IMR-90 (cell line): Measurements from ENCODE around the gene SLC50A1. TPM values are rescaled to one million over a fixed set of nuclear protein-coding genes. Genes with fewer than 3 reads are reported as not detected.

Experiments
- ATAC-seq: fragments of 200-7000 bp; cut with Tn5 transposase; 2 replicates; pipeline ENCODE4 v1.9.1; 2020; ENCODE audit warnings: low read depth, mild to moderate bottlenecking, moderate library complexity
- BruUV-seq: library from RNA; stranded (reverse); fragments of 400-500 nt; replicated peaks from 2 replicates; lab custom pipeline; 2021; lab: Mats Ljungman, UMichigan
- CTCF ChIA-PET: fragments of 300-600 bp; formaldehyde crosslinking; extraction: SDS; loops from one replicate; lab custom pipeline; 2021; ENCODE audit warnings: antibody characterized with exemption; lab: Yijun Ruan, JAX
- POLR2A ChIA-PET: fragments of 300-600 bp; sonication (Branson Sonifier 250); formaldehyde crosslinking; loops from one replicate; lab custom pipeline; 2022; ENCODE audit warnings: antibody characterized with exemption; ENCODE audit not compliant: unreplicated experiment; lab: Charles Lee
- DNase-seq: peaks from one replicate; pipeline ENCODE4 v3.0.0; 2013
- H2AFZ ChIP-seq: replicated peaks from 2 replicates; pipeline ENCODE3; 2013; ENCODE audit warnings: low read length, mild to moderate bottlenecking; ENCODE audit not compliant: poor library complexity
- H2AK5ac ChIP-seq: 2 replicates; pipeline ENCODE4 v1.6.1; 2013; ENCODE audit warnings: low read depth, low read length, inconsistent platforms
- H2AK9ac ChIP-seq: replicated peaks from 2 replicates; pipeline ENCODE3; 2013; ENCODE audit warnings: mild to moderate bottlenecking, low read depth, low read length, moderate library complexity; ENCODE audit not compliant: poor library complexity
- H2BK120ac ChIP-seq: 2 replicates; pipeline ENCODE4 v1.6.1; 2013; ENCODE audit warnings: low read depth, low read length, inconsistent platforms
- H2BK15ac ChIP-seq: 3 replicates; pipeline ENCODE4 v1.6.1; 2013; ENCODE audit warnings: low read depth, low read length, inconsistent platforms
- H2BK20ac ChIP-seq: 2 replicates; pipeline ENCODE4 v1.6.1; 2013; ENCODE audit warnings: low read depth, mild to moderate bottlenecking, inconsistent platforms, low read length, moderate library complexity
- H2BK5ac ChIP-seq: 2 replicates; pipeline ENCODE4 v1.6.1; 2013; ENCODE audit warnings: mild to moderate bottlenecking, low read depth, low read length, inconsistent platforms; ENCODE audit not compliant: poor library complexity, severe bottlenecking
- H3K14ac ChIP-seq: replicated peaks from 2 replicates; pipeline ENCODE4 v1.6.1; 2013; ENCODE audit warnings: low read depth, low read length, inconsistent platforms
- H3K18ac ChIP-seq: 2 replicates; pipeline ENCODE4 v1.6.1; 2013; ENCODE audit warnings: low read depth, low read length, control low read depth
- H3K23ac ChIP-seq: 2 replicates; pipeline ENCODE4 v1.6.1; 2013; ENCODE audit warnings: low read depth, low read length, inconsistent platforms
- H3K27ac ChIP-seq: 2 replicates; pipeline ENCODE4 v1.5.1; 2013; ENCODE audit warnings: mild to moderate bottlenecking, control low read depth, low read length; ENCODE audit not compliant: insufficient read depth
- H3K27me3 ChIP-seq: 2 replicates; pipeline ENCODE4 v1.6.1; 2013; ENCODE audit warnings: low read length; ENCODE audit not compliant: control insufficient read depth, insufficient read depth
- H3K36me3 ChIP-seq: 2 replicates; pipeline ENCODE4 v1.6.1; 2013; ENCODE audit warnings: low read length, mixed read lengths; ENCODE audit not compliant: control insufficient read depth, insufficient read depth
- H3K4ac ChIP-seq: 2 replicates; pipeline ENCODE4 v1.6.1; 2013; ENCODE audit warnings: low read depth, low read length, inconsistent platforms
- H3K4me1 ChIP-seq: 2 replicates; pipeline ENCODE4 v1.6.1; 2013; ENCODE audit warnings: low read length, mixed read lengths; ENCODE audit not compliant: control insufficient read depth, insufficient read depth
- H3K4me2 ChIP-seq: 2 replicates; pipeline ENCODE4 v1.6.1; 2013; ENCODE audit warnings: low read depth, mild to moderate bottlenecking, control low read depth, low read length, moderate library complexity
- H3K4me3 ChIP-seq: 2 replicates; pipeline ENCODE4 v1.5.1; 2013; ENCODE audit warnings: low read depth, mild to moderate bottlenecking, control low read depth, low read length, moderate library complexity; ENCODE audit not compliant: insufficient read depth
- H3K56ac ChIP-seq: 2 replicates; pipeline ENCODE4 v1.6.1; 2013; ENCODE audit warnings: low read length, inconsistent platforms; ENCODE audit not compliant: insufficient read depth; ENCODE audit errors: extremely low read depth
- H3K79me1 ChIP-seq, 2 experiments: 2 replicates each; pipeline ENCODE4 v1.6.1; 2013; ENCODE audit warnings: low read length in 2 of 2, inconsistent platforms in 1 of 2, low read depth in 1 of 2
- H3K9ac ChIP-seq: 2 replicates; pipeline ENCODE4 v1.6.1; 2013; ENCODE audit warnings: low read depth, low read length, control low read depth
- H3K9me1 ChIP-seq: 2 replicates; pipeline ENCODE4 v1.6.1; 2013; ENCODE audit warnings: low read length, inconsistent platforms; ENCODE audit not compliant: insufficient read depth
- H3K9me3 ChIP-seq: 2 replicates; pipeline ENCODE4 v1.6.1; 2013; ENCODE audit warnings: low read length; ENCODE audit not compliant: control insufficient read depth, insufficient read depth
- H4K20me1 ChIP-seq: 2 replicates; pipeline ENCODE4 v1.6.1; 2013; ENCODE audit warnings: low read length, inconsistent platforms; ENCODE audit not compliant: insufficient read depth
- H4K5ac ChIP-seq: 2 replicates; pipeline ENCODE4 v1.6.1; 2013; ENCODE audit warnings: mild to moderate bottlenecking, low read depth, low read length, control low read depth
- H4K8ac ChIP-seq, 2 experiments: 2 replicates each; pipeline ENCODE4 v1.6.1; 2013; ENCODE audit warnings: low read depth in 2 of 2, low read length in 2 of 2, control low read depth in 1 of 2, inconsistent platforms in 1 of 2
- H4K91ac ChIP-seq: 2 replicates; pipeline ENCODE4 v1.6.1; 2013; ENCODE audit warnings: low read depth, low read length, inconsistent platforms; ENCODE audit not compliant: insufficient read depth
- FOS ChIP-seq: fragments of 150-350 bp; IDR thresholded peaks from 2 replicates; pipeline ENCODE4 v1.6.1; 2016; ENCODE audit warnings: low read depth, low read length
- WGBS, 2 experiments: methylation state at CpG; one replicate each; pipeline versions ENCODE4 v1.1.5 to v1.1.7; 2013; ENCODE audit warnings: missing lambda C conversion rate in 2 of 2; ENCODE audit not compliant: insufficient read length in 1 of 2; ENCODE audit errors: extremely low coverage in 2 of 2; 5-methylcytosine and 5-hydroxymethylcytosine counted together
- dilution Hi-C: fragments of 300-500 bp; cut with HindIII; formaldehyde crosslinking; loops from one replicate; pipeline ENCODE4 v1.14.3; 2018; ENCODE audit warnings: low sequenced_read_pairs; ENCODE audit not compliant: unreplicated experiment
- in situ Hi-C: fragments of 300-500 bp; cut with MboI; formaldehyde crosslinking; loops from 3 replicates; pipeline ENCODE4 v1.14.3; 2019; ENCODE audit warnings: low sequenced_read_pairs, inconsistent platforms, mixed read lengths
- intact Hi-C: fragments of 100-400 bp; cut with micrococcal nuclease; formaldehyde crosslinking; loops from 2 replicates; pipeline ENCODE4 v1.10.0; 2022
- polyA plus RNA-seq, 3 experiments: library from polyadenylated mRNA; depleted of rRNA; stranded (reverse); fragments of >200 nt; gene quantifications; 2 replicates each; pipeline ENCODE4 v1.2.3, GENCODE V29; 2012; ENCODE audit warnings: low replicate concordance in 1 of 3
- total RNA-seq: library from RNA; depleted of rRNA; stranded (reverse); fragments of >200 nt; gene quantifications from 2 replicates; pipeline ENCODE4 v1.2.3, GENCODE V29; 2012
- TF ChIP-seq, protein P1 (sequence below): fragments of 150-350 bp; IDR thresholded peaks from 2 replicates; pipeline ENCODE4 v1.6.1; 2017; ENCODE audit warnings: mild to moderate bottlenecking, antibody characterized with exemption, low read length, low read depth
- TF ChIP-seq, protein P2 (sequence below): fragments of 150-350 bp; IDR thresholded peaks from 2 replicates; pipeline ENCODE4 v1.6.1; 2016; ENCODE audit warnings: low read depth, mild to moderate bottlenecking, low read length, moderate library complexity, borderline replicate concordance

Gene SLC50A1
- total and polyA plus RNA-seq, 2 of the 4 experiments (the other 2 are of a cell fraction): 20.6 to 20.8 TPM

DNA sequence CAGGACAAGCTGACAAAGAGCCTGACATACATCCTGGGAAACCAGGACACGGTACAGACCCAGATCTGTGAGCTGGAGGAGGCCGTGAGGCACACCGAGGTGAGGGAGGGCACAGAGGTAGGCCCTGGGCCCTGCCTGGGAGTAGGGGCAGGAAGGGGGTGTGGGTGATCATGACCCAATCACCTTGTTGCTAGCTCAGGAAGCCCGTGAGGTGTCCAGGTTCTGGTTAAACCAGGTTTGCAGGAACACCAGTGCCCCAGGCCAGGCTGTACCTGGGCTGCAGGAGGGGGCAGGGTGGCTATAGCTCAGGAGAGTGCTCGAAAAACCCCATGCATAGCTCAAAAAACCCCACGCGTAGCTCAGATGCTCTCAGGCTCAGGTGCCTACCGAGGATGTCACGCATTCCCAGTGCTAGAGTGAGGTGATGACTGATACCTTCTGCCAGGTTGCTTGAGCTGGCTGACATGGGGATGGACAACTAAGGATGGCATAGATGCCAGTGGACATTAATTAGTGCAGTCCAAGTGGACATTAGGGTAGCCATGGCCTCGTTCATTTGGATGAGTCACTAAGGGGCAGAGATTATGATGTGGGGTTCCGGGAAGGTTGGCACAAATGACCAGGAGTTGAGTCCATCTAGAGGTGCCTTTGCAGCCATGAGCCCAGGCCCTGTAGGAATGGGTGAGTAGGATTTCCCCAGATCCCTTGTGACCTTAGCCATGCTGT is 41.7 kb downstream of the SLC50A1 start:
- H2BK120ac ChIP-seq: no peak overlapping the region
- dilution Hi-C loops (no loop called here), in situ Hi-C loops (no loop called here), intact Hi-C loops (loop anchor here (10.0 kb wide), 2 partner anchors 203 to 417 kb away; partner anchors contain the start of genes CKS1B and SHC1)
- no peak overlapping the region for H3K18ac ChIP-seq
- no peak overlapping the region for H2AFZ ChIP-seq
- ATAC-seq (no peak), DNase-seq (no peak)
- no peaks in the 10 kb centered on the region; the same call in none of the 2 replicates for H3K4me1 ChIP-seq
- CTCF ChIA-PET: interaction anchor here (0.9 to 1.7 kb wide), 3 partner anchors 10 to 17 kb away, joined by 3 to 5 read pairs (median 4); no protein-coding TSS in a partner anchor
- no peaks in the 10 kb centered on the region for H3K9me3 ChIP-seq
- H3K56ac ChIP-seq: no peak overlapping the region
- H4K8ac ChIP-seq: no peak overlapping the region
- H3K27me3 ChIP-seq: no peaks in the 10 kb centered on the region
- H2BK20ac ChIP-seq: no peak overlapping the region
- H3K9me1 ChIP-seq: peaks cover 2% of the 10 kb centered on the region; the same call in 1 of the 2 replicates
- no peak overlapping the region for H3K9ac ChIP-seq
- TF ChIP-seq, protein P1, sequence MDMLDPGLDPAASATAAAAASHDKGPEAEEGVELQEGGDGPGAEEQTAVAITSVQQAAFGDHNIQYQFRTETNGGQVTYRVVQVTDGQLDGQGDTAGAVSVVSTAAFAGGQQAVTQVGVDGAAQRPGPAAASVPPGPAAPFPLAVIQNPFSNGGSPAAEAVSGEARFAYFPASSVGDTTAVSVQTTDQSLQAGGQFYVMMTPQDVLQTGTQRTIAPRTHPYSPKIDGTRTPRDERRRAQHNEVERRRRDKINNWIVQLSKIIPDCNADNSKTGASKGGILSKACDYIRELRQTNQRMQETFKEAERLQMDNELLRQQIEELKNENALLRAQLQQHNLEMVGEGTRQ: no peak
- TF ChIP-seq, protein P2, sequence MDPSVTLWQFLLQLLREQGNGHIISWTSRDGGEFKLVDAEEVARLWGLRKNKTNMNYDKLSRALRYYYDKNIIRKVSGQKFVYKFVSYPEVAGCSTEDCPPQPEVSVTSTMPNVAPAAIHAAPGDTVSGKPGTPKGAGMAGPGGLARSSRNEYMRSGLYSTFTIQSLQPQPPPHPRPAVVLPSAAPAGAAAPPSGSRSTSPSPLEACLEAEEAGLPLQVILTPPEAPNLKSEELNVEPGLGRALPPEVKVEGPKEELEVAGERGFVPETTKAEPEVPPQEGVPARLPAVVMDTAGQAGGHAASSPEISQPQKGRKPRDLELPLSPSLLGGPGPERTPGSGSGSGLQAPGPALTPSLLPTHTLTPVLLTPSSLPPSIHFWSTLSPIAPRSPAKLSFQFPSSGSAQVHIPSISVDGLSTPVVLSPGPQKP: no peak
- TF ChIP-seq FOS: no peak
- H4K20me1 ChIP-seq: no peaks in the 10 kb centered on the region
- H2AK5ac ChIP-seq: peak overlapping the region; percentile 81; the same call in 1 of the 2 replicates
- peaks cover 0 to 32% of the 10 kb centered on the region in 2 experiments; a peak in 3 of 4 replicates for H3K79me1 ChIP-seq
- BruUV-seq: no TSS peak
- H4K5ac ChIP-seq: no peak overlapping the region
- peaks cover 37% of the 10 kb centered on the region for H3K36me3 ChIP-seq
- WGBS, 2 experiments: 85% methylated on average over 8 of the region's 11 CpGs; no CpG with 5 or more reads in 1 of the 2 experiments
- no peak overlapping the region for H4K91ac ChIP-seq
- H3K23ac ChIP-seq: no peak overlapping the region
- H2AK9ac ChIP-seq: no peak overlapping the region
- no peak overlapping the region for H3K27ac ChIP-seq
- POLR2A ChIA-PET: no interaction called here
- H2BK5ac ChIP-seq: no peak overlapping the region
- H3K4me2 ChIP-seq: no peak overlapping the region
- no peak overlapping the region for H3K4ac ChIP-seq
- H3K14ac ChIP-seq: no peak overlapping the region
- no peak overlapping the region for H3K4me3 ChIP-seq
- H2BK15ac ChIP-seq: no peak overlapping the region
